ENCODE results near the gene WSB1.

GRCh38 chr17:27296428-27296979 is 2.6 kb downstream of the WSB1 start:
- no peak for TF ChIP-seq POLR2A (IDR thresholded peaks at IDR 0.05)
- no peak for TF ChIP-seq CTCF (IDR thresholded peaks at IDR 0.05 in 8 of 11, conservative IDR thresholded peaks at IDR 0.05 in 3 of 11)
- TF ChIP-seq POLR2AphosphoS5 (IDR thresholded peaks at IDR 0.05): no peak

Data from spleen (tissue), 7 donors.